ENCODE results near the gene CHST2. TPM values are rescaled to one million over a fixed set of nuclear protein-coding genes. Genes with fewer than 3 reads are reported as not detected.
"Not testable (repeated sequence)": the region's sequence is repeated elsewhere in the genome, so short reads cannot be mapped to it uniquely, and the experiment has no call there.

The CHST2 gene, protein sequence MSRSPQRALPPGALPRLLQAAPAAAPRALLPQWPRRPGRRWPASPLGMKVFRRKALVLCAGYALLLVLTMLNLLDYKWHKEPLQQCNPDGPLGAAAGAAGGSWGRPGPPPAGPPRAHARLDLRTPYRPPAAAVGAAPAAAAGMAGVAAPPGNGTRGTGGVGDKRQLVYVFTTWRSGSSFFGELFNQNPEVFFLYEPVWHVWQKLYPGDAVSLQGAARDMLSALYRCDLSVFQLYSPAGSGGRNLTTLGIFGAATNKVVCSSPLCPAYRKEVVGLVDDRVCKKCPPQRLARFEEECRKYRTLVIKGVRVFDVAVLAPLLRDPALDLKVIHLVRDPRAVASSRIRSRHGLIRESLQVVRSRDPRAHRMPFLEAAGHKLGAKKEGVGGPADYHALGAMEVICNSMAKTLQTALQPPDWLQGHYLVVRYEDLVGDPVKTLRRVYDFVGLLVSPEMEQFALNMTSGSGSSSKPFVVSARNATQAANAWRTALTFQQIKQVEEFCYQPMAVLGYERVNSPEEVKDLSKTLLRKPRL
- total RNA-seq, result 1 to 10 TPM; 1.4 to 1.7 TPM

GRCh38 chr3:143119009-143119914 is at the start of gene CHST2:
Gene CHST2 (plus strand): TSS chr3:143119771. CDS start chr3:143120817, 1,046 bp downstream.
- peaks cover 31% of the 10 kb centered on the region for H3K4me1 Mint-ChIP-seq
- CTCF ChIA-PET, result interaction anchor here (1.3 to 2.1 kb wide), 2 partner anchors 46 to 555 kb away, joined by 7 to 9 read pairs; no protein-coding TSS in a partner anchor
- no peaks in the 10 kb centered on the region for H3K36me3 Mint-ChIP-seq (ENCODE audit: low read depth)
- peak; percentile 64 for DNase-seq
- H3K4me3 Mint-ChIP-seq, result peak within 1 kb of the TSS; percentile 82
- H3K9me3 Mint-ChIP-seq, result no peaks in the 10 kb centered on the region
- peaks cover 38% of the 10 kb centered on the region for H3K27me3 Mint-ChIP-seq
- POLR2A ChIA-PET, result interaction anchor here (2.1 kb wide), 1 partner anchor 117 kb away, joined by 6 read pairs; no protein-coding TSS in a partner anchor
- no peak within 1 kb of the TSS for H3K27ac Mint-ChIP-seq

DNA sequence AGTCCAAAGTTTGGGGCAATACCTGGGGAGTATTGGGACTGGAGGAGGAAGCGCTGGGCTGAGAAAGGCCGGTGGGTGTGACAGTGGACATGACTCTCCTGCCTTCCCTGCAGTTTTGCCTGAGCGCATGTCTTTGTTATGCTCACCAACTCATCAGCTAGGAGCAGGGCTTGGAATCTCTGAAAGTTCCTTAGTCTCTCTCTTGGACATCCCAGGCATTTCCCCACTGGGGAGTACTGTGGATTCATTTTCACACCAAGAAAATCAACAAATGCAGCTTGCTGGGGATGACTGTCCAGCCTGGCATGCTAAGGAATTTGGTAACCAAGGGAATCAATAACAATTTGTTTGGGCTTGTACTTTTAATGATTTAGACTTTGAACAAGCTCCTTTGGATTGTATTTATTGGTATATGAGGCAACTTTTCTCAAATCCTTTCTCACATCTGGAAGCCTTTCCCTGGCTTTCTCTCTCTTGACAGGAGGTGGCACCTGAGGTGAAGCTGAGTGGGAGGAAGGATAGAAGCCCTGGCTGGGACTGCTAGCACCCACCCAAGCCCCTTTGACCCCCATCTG is 48.5 kb upstream of the CHST2 start:
- POLR2A ChIA-PET, result no interaction called here
- Mint-ChIP-seq H3K4me1 (no peaks in the 10 kb centered on the region), H3K36me3 (ENCODE audit: low read depth) (no peaks in the 10 kb centered on the region), H3K27me3 (peaks cover 2% of the 10 kb centered on the region), H3K27ac (no peak overlapping the region), H3K4me3 (no peak overlapping the region), H3K9me3 (no peaks in the 10 kb centered on the region)
- CTCF ChIA-PET, result interaction anchor here (1.4 kb wide), 2 partner anchors 31 to 34 kb away, joined by 3 read pairs; no protein-coding TSS in a partner anchor
- DNase-seq, result no peak

DNA sequence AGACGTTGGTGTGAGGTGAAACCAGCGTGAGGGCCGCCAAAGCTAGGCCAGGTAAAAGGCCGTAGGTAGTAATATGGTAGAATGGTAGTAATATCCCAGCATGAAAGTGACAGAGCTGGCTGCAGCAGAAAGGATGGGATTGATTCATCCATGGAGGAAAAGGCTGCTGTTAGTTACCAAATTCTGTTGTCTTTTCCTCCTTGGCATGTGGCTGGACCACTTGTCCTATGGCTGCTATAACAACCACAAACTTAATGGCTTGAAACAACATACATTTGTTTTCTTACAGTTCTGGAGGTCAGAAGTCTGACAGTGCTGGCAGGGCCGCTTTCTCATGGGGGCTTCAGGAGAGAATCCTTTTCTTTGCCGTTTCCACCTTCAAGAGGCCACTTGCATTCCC is 47.8 kb upstream of the CHST2 start:
- peaks cover 2% of the 10 kb centered on the region for H3K27me3 Mint-ChIP-seq
- no peak overlapping the region for H3K27ac Mint-ChIP-seq
- POLR2A ChIA-PET, result no interaction called here
- CTCF ChIA-PET, result interaction anchor here (1.4 kb wide), 1 partner anchor 34 kb away, joined by 3 read pairs; no protein-coding TSS in a partner anchor
- no peak overlapping the region for H3K4me3 Mint-ChIP-seq
- no peaks in the 10 kb centered on the region for H3K36me3 Mint-ChIP-seq (ENCODE audit: low read depth)
- no peak for DNase-seq
- no peaks in the 10 kb centered on the region for H3K4me1 Mint-ChIP-seq
- H3K9me3 Mint-ChIP-seq, result no peaks in the 10 kb centered on the region

GRCh38 chr3:143072298-143073020 is 47.1 kb upstream of the CHST2 start:
- H3K36me3 Mint-ChIP-seq (ENCODE audit: low read depth); CTCF ChIA-PET; H3K27ac Mint-ChIP-seq; H3K4me1 Mint-ChIP-seq; DNase-seq; H3K4me3 Mint-ChIP-seq; H3K27me3 Mint-ChIP-seq; POLR2A ChIA-PET; H3K9me3 Mint-ChIP-seq: not testable (repeated sequence)

- H3K27me3 Mint-ChIP-seq; H3K27ac Mint-ChIP-seq; H3K4me1 Mint-ChIP-seq; POLR2A ChIA-PET; H3K4me3 Mint-ChIP-seq; CTCF ChIA-PET; H3K36me3 Mint-ChIP-seq (ENCODE audit: low read depth); DNase-seq; H3K9me3 Mint-ChIP-seq: not testable (repeated sequence)
Measured at GRCh38 chr3:143073541-143073940, 46.0 kb upstream of the CHST2 start.

- H3K4me1 Mint-ChIP-seq; H3K27me3 Mint-ChIP-seq; H3K4me3 Mint-ChIP-seq; H3K9me3 Mint-ChIP-seq; DNase-seq; H3K36me3 Mint-ChIP-seq (ENCODE audit: low read depth); H3K27ac Mint-ChIP-seq; CTCF ChIA-PET; POLR2A ChIA-PET: not testable (repeated sequence)
Measured at GRCh38 chr3:143073983-143074382, 45.6 kb upstream of the CHST2 start.

- CTCF ChIA-PET, result interaction anchor here (0.7 kb wide), 1 partner anchor 194 kb away, joined by 3 read pairs; no protein-coding TSS in a partner anchor
- POLR2A ChIA-PET, result no interaction called here
- DNase-seq, result no peak
- Mint-ChIP-seq H3K4me1 (peaks cover 15% of the 10 kb centered on the region), H3K27ac (no peak overlapping the region), H3K27me3 (peaks cover 3% of the 10 kb centered on the region), H3K36me3 (ENCODE audit: low read depth) (no peaks in the 10 kb centered on the region), H3K9me3 (no peaks in the 10 kb centered on the region), H3K4me3 (no peak overlapping the region)
Measured at GRCh38 chr3:143078883-143079282, 40.7 kb upstream of the CHST2 start.

DNA sequence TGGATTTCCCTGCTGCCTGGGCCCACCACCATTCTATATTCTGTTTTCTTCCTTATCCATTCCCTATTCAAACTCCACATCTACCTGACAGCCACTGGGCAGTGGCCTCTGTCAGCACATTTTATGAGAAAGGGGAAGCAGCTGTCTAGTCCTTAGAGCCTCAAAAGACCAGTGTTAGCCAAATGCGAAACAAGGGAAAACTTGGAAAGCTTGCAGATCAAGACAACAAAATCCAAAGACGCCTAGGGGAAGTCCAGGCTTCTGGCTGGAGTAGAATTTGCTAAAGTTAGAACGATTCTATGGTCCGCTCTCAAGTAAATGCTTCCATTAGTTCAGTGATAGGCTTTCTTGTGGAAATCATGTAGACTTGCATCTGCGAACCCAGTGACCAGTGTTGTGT is 39.4 kb upstream of the CHST2 start:
- H3K9me3 Mint-ChIP-seq, result peaks cover 4% of the 10 kb centered on the region
- POLR2A ChIA-PET, result no interaction called here

DNA sequence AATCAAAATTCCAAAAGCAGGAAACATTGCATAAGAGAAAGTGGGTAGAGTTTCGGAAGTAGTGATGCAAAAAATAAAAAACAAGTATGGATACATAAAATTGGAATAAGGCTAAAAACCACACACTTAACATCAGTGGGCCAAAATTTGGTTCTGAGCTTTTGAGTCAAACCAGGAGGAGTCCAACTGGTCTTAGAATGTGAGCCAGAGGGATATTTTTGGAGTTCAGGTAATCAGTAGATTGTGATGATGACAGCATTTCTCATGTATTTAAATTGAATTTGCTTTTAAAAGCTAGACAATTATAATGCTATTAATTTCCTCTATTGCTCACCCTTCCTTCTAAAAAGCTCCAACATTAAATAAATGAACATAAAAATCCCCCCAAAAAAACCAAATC is 38.2 kb upstream of the CHST2 start:
- CTCF ChIA-PET, result no interaction called here
- Mint-ChIP-seq H3K4me1 (peaks cover 17% of the 10 kb centered on the region), H3K9me3 (peaks cover 4% of the 10 kb centered on the region), H3K27ac (no peak overlapping the region), H3K27me3 (peaks cover 3% of the 10 kb centered on the region), H3K36me3 (ENCODE audit: low read depth) (no peaks in the 10 kb centered on the region), H3K4me3 (no peak overlapping the region)
- DNase-seq, result no peak
- POLR2A ChIA-PET, result no interaction called here

More for the DNA sequence above, 39.4 kb upstream of the CHST2 start:
- peaks cover 17% of the 10 kb centered on the region for H3K4me1 Mint-ChIP-seq
- H3K4me3 Mint-ChIP-seq, result no peak overlapping the region
- peaks cover 3% of the 10 kb centered on the region for H3K27me3 Mint-ChIP-seq
- no peak overlapping the region for H3K27ac Mint-ChIP-seq
- H3K36me3 Mint-ChIP-seq (ENCODE audit: low read depth), result no peaks in the 10 kb centered on the region
- CTCF ChIA-PET, result no interaction called here
- no peak for DNase-seq

- peaks cover 4% of the 10 kb centered on the region for H3K9me3 Mint-ChIP-seq
- peak overlapping the region; percentile 25 for H3K4me3 Mint-ChIP-seq
- no peaks in the 10 kb centered on the region for H3K36me3 Mint-ChIP-seq (ENCODE audit: low read depth)
- H3K4me1 Mint-ChIP-seq, result peaks cover 17% of the 10 kb centered on the region
- POLR2A ChIA-PET, result no interaction called here
- H3K27me3 Mint-ChIP-seq, result peaks cover 3% of the 10 kb centered on the region
- CTCF ChIA-PET, result no interaction called here
- H3K27ac Mint-ChIP-seq, result peak overlapping the region; percentile 68
- DNase-seq, result no peak
Measured at GRCh38 chr3:143081844-143082778, 37.5 kb upstream of the CHST2 start.

DNA sequence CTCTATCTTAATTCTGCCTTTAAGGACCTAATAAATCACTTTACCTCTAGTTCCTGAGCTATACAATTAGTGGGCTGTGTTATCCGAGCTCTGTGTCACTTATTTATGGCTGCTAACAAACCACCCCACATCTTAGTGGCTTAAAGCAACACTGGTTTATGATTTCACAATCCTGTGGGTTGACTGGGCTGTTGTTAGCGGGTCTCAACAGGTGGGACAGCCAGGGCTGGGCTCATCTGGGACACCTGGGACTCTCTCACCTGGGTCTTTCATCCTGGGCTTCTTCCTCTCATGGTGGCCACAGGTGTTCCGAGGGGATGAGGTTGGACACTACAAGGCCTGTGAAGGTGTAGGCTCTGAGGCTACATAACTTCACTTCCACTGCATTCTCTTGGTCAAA is 35.8 kb upstream of the CHST2 start:
- ChIA-PET POLR2A (no interaction called here), CTCF (no interaction called here)
- H3K27ac Mint-ChIP-seq, result no peak overlapping the region
- peaks cover 17% of the 10 kb centered on the region for H3K4me1 Mint-ChIP-seq
- DNase-seq, result no peak
- peaks cover 4% of the 10 kb centered on the region for H3K9me3 Mint-ChIP-seq
- peaks cover 3% of the 10 kb centered on the region for H3K27me3 Mint-ChIP-seq
- no peak overlapping the region for H3K4me3 Mint-ChIP-seq
- H3K36me3 Mint-ChIP-seq (ENCODE audit: low read depth), result no peaks in the 10 kb centered on the region

Measured in activated CD4-positive, alpha-beta memory T cell treated with anti-CD3 and anti-CD28 coated beads, Interleukin-2, amount 10 ng/mL, durations not matched to agents 7 days and 5 days (primary cell).